ENCODE results near the gene DOCK11. TPM values are rescaled to one million over a fixed set of nuclear protein-coding genes. Genes with fewer than 3 reads are reported as not detected.
A peak's percentile ranks its signal among the peaks of the same experiment; 100 is the strongest.

DOCK11 gene
- total RNA-seq, 2 donors from 2014 or later = 5.2 to 7.9 TPM

DNA sequence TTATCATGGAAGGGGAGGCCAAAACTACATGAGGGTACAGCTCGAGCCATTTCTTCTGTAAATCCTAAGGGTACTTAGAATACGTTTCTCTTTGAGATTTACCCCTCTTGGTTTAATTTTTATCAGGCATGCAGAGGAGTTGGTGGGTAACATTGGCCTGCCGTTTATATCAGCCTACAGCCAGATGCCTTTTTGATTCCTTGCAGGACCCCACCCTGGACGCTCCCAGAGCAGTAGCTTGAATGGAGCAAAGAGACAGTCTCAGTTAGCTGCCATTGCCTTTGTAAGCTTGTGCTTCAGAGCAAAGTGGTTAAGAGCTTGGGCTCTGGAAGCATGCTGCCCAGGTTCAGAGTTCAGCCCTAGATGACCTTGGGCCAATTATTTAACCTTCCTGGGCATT, 9.0 kb downstream of the DOCK11 start:
- H3K4me3 ChIP-seq = no peak overlapping the region
- TF ChIP-seq, protein P1, sequence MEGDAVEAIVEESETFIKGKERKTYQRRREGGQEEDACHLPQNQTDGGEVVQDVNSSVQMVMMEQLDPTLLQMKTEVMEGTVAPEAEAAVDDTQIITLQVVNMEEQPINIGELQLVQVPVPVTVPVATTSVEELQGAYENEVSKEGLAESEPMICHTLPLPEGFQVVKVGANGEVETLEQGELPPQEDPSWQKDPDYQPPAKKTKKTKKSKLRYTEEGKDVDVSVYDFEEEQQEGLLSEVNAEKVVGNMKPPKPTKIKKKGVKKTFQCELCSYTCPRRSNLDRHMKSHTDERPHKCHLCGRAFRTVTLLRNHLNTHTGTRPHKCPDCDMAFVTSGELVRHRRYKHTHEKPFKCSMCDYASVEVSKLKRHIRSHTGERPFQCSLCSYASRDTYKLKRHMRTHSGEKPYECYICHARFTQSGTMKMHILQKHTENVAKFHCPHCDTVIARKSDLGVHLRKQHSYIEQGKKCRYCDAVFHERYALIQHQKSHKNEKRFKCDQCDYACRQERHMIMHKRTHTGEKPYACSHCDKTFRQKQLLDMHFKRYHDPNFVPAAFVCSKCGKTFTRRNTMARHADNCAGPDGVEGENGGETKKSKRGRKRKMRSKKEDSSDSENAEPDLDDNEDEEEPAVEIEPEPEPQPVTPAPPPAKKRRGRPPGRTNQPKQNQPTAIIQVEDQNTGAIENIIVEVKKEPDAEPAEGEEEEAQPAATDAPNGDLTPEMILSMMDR (IDR thresholded peaks at IDR 0.05) = no peak
- H3K36me3 ChIP-seq = no peaks in the 10 kb centered on the region
- no peak for DNase-seq (ENCODE audit: low spot score)
- H3K4me1 ChIP-seq = no peaks in the 10 kb centered on the region
- no peaks in the 10 kb centered on the region for H3K27me3 ChIP-seq
- no peaks in the 10 kb centered on the region for H3K9me3 ChIP-seq
- H3K27ac ChIP-seq = no peak overlapping the region

DNA sequence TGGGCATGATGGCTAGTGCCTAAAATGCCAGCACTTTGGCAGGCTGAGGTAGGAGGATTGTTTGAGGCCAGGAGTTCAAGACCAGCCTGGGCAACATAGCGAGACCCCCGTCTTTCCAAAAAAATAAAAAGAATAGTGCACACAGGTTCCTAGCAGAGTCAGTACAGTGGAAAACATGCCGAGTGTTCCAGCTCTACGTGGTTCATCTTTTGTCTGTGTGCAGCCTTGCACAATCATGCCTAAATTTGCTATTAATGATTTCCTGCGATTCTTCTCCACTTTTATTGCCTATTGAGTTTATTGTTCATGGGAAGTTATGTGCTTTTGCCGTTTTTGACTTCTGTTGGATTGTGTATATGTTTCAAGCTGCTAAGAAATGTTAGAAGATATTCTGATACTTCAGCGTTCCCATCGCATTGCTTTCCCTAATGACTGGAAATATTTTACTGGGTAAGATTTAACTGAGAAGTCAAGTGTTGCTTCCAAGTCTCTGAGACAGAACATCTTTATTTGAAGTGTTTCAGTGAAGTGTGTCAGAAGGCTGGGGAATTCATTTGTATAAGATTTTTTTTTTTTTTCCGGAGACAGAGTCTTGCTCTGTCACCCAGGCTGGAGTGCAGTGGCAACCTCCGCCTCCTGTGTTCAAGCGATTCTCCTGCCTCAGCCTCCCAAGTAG, 11.3 kb downstream of the DOCK11 start:
- Histone ChIP-seq H3K9me3 (no peaks in the 10 kb centered on the region), H3K27me3 (no peaks in the 10 kb centered on the region), H3K27ac (no peak overlapping the region), H3K36me3 (no peaks in the 10 kb centered on the region), H3K4me1 (no peaks in the 10 kb centered on the region), H3K4me3 (no peak overlapping the region)
- no peak for DNase-seq (ENCODE audit: low spot score)
- TF ChIP-seq, protein P1 (IDR thresholded peaks at IDR 0.05) = no peak

DNA sequence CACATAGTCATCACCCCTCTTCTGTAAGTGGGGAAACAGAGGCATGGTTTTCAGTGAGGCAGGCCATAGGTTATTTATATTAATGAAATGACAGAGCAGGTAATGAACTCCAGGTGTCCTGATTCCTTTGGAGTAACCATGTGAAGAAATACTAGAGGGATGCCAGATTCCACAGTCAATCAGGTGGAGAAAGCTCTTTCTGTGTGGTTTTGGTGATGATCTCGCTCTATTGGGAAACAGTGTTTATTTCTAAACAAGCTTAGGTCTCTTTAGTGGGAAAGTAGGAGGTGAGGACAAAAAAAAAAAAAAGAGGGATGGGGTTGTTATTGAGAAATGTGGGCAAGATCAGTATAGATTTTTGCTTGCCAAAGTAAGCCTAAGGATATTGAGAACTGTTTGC, 12.2 kb downstream of the DOCK11 start:
- no peaks in the 10 kb centered on the region for H3K4me1 ChIP-seq
- no peak for DNase-seq (ENCODE audit: low spot score)

DNA sequence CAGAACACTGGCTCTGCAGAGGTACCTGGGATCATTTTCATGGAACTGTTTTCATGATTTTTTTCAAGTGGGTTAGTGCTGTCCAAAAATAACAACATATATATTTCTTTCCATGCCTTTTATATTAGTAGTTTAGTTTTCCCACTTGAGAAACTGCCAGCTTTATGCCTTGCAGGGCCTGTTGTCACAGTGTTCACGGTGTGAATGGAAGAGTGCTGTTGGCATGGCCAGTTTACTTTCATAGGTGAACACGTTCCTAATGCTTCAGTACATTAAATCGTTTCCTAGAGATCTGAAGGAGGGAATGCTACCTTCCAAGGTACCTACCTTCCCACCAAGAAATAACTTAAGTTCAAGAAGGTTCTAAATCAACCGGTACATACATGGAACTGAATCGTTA, 12.6 kb downstream of the DOCK11 start:
- no peak for DNase-seq (ENCODE audit: low spot score)
- Histone ChIP-seq H3K27me3 (no peaks in the 10 kb centered on the region), H3K9me3 (no peaks in the 10 kb centered on the region), H3K27ac (no peak overlapping the region), H3K4me3 (no peak overlapping the region), H3K4me1 (no peaks in the 10 kb centered on the region), H3K36me3 (no peaks in the 10 kb centered on the region)
- TF ChIP-seq, protein P1 (IDR thresholded peaks at IDR 0.05) = no peak

More for the DNA sequence above, 12.2 kb downstream of the DOCK11 start:
- Histone ChIP-seq H3K4me3 (no peak overlapping the region), H3K27me3 (no peaks in the 10 kb centered on the region), H3K9me3 (no peaks in the 10 kb centered on the region), H3K36me3 (no peaks in the 10 kb centered on the region), H3K27ac (no peak overlapping the region)
- TF ChIP-seq, protein P1 (IDR thresholded peaks at IDR 0.05) = no peak

DNA sequence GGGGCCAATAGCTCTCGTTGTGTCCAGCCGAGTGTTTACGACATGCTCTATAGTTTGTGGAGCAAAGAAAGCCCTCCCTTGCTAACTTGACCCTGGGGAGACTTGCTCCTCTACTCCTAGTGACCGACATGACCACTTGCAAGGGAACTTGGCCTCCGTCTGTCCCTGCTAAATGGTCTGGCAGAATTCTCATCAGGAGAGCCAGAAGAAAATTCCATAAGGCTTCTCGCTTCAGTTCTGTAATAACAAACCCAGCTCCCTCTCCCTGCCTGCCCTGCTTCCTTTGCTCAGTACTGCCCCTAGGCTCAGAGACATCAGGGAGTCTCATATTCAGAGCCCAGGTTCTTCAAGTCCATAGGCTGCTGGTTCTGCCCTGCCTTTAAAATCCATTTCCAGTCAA, 13.0 kb downstream of the DOCK11 start:
- Histone ChIP-seq H3K27me3 (no peaks in the 10 kb centered on the region), H3K4me3 (no peak overlapping the region), H3K27ac (peak overlapping the region in 1 of 2 donors; percentile 10), H3K36me3 (no peaks in the 10 kb centered on the region), H3K9me3 (no peaks in the 10 kb centered on the region), H3K4me1 (no peaks in the 10 kb centered on the region)
- DNase-seq (ENCODE audit: low spot score) = no peak
- TF ChIP-seq, protein P1 (IDR thresholded peaks at IDR 0.05) = no peak

DNA sequence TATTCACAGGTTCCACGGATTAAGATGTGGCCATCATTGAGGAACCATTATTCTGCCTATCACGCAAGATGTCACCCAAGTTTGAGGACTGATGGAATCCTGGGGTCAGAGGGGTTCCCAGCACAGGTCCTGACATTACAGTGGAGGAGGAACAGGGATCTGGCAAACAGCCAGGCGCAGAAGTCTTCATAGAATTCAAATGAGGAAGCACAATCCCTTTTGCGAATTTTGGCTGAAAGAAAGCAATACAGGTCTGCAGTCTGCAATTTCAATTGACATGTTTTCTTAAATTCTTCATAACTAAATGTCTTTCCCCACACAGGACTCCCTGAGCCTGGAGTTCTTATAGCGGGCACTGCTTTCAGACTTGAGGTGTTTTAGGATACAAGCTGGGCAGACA, 14.5 kb downstream of the DOCK11 start:
- Histone ChIP-seq H3K4me1 (no peaks in the 10 kb centered on the region), H3K27me3 (no peaks in the 10 kb centered on the region), H3K4me3 (no peak overlapping the region), H3K27ac (no peak overlapping the region), H3K36me3 (no peaks in the 10 kb centered on the region), H3K9me3 (peaks cover 0 to 9% of the 10 kb centered on the region in 2 donors)
- TF ChIP-seq, protein P1 (IDR thresholded peaks at IDR 0.05) = no peak
- no peak for DNase-seq (ENCODE audit: low spot score)

Data from right atrium auricular region (tissue), 2 donors.